ENCODE results near the gene MSI2.

The MSI2 gene

GRCh38 chr17:57544401-57544800 lies 288.1 kb downstream of the MSI2 start:
- DNase-seq (ENCODE audit: low read depth): no peak

DNA sequence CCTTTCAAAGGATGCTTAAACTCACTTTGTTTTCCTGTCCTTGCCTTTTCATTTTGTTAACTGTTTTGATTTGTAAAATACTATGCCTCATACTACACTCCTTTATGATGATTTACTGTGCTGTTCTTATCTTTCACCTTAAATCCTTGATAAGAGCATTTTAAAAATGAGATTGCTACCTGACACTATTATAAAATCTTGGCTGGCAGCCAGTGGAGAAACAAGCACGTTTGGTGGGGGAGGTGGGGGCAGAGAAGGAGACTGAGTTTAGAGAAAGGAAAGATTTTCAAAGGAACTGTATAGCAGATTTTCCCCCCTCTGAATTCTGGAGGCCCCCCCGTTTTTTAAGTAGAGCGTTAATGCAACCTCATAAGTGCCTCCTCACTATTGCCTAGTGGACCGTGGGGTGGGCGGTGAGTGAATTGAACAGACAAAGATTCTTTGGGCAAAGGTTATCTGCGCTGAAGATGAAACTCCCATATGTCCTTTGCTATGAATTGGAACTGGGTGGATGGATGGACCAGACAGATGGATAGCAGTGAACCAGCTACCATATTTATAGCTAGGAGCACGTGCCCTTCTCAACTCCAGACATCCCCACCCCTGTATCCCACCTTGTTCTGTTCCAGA lies 288.6 kb downstream of the MSI2 start:
- DNase-seq (ENCODE audit: low read depth): no peak

- no peak for DNase-seq (ENCODE audit: low read depth)
These were observed 289.5 kb downstream of the MSI2 start for GRCh38 chr17:57545731-57546342.

DNA sequence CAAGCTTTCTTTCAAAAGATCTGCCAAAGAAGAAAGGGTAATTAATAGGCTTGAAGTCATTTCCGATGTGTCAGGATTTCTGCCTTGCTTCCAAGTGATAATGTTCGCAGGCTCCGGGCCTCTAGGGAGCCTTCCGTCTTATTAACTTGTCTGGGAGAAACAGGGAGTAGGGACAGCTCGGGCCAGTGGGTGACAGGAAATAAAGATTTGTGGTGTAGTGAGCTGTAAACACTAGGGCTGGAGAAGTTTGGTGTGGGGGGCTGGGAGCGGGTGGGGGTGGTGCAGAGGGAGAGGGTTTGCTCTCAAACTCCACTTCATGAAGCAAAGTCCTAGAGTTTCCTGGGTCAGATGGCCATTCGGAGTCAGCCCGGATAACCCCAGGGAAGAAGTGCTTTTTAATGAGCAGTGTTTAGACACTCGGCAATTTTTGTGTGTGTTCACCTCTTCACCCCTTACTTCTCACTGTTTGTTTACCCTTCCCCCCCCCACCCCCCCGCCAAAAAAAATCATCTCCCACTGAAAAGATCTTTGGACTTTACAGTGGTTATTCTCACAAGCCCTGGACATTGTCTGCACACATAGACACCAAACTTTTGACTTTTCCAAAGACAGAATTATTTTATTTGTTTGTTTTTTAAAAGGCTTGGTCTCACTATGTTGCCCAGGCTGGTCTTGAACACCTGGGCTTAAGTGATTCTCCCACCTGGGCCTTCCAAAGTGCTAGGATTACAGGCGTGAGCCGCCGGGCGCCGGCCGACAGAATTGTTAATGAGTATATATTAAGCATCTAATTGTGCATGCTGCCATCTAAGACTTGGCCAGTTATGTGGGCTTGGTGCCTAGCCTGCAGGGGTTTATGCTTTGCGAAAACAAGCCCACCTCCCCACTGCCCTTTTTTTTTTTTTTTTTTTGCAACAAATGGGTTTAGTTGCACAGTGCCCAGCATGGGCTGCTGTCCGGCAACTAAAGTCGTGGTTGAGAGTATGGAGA lies 292.4 kb downstream of the MSI2 start:
- no peak for DNase-seq (ENCODE audit: low read depth)

DNA sequence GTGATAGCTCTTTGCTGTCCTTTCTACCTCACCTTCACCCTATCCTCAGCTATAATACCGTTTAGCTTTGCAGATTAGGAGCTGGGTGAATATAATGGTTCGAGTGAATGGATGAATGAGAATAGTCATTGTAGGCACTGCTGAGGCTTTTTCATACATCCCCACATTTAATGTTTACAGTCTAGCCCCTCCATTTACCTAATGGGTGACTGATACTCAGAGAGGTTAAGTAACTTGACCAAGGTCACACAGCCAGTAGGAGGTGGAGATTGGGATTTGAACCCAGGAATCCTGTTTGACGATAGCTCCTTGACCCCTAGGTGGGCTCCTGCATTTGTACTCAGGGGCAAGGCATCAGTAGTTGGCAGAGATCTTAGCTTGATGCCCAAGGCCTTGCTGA lies 293.1 kb downstream of the MSI2 start:
- DNase-seq (ENCODE audit: low read depth): no peak

DNA sequence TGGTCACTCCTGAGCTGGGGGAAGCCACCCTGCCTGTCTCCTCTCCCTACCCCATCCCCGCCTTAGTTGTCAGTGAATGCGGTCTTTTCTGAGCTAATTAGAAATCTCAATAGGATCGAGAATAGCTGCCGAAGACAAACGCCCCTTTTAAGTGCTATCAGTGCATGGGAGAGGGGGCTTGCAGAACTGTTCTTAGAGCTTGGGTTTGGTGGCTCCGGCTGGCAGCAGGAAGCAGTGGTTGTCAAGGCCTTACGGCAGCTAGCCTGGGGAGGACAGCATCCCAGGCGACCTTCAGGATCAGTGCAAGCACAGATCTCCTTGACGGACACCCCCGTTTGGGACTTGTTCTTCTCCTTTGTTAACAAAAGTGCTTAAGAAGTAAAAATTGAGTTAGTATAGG lies 293.7 kb downstream of the MSI2 start:
- DNase-seq (ENCODE audit: low read depth): no peak

DNA sequence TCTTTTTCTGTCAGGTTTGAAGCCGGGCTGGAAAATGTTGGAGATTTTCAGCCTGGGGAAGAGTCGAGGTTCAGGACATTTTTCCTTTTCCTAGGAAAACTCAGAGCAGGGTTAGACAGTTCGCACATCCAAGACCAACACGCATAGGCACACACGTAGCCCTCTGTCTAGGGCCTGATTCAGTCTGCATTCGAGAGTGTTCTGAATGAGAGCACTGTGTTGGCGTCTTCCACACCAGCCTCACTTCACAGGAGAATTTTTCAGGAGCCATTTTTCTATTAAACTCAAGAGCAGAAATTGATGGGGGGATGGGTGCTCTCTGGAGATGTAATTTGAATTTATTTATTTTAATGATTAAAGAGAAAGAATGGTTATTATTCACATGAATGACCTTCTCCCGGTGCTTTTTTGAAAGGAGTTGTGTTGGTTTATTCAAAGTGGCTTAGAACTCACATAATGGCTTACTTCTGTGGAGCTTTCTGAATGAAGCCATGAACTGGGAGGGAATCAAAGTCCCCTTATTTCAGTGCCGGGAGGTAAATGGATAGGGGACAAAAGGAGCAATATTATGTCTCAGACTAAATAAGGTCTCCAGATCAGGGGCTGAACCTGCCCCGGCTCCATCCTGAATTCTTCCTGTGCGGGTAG lies 294.5 kb downstream of the MSI2 start:
- no peak for DNase-seq (ENCODE audit: low read depth)

GRCh38 chr17:57551321-57552079 lies 295.2 kb downstream of the MSI2 start:
- DNase-seq (ENCODE audit: low read depth): no peak

GRCh38 chr17:57552114-57552624 lies 295.8 kb downstream of the MSI2 start:
- DNase-seq (ENCODE audit: low read depth): no peak

DNA sequence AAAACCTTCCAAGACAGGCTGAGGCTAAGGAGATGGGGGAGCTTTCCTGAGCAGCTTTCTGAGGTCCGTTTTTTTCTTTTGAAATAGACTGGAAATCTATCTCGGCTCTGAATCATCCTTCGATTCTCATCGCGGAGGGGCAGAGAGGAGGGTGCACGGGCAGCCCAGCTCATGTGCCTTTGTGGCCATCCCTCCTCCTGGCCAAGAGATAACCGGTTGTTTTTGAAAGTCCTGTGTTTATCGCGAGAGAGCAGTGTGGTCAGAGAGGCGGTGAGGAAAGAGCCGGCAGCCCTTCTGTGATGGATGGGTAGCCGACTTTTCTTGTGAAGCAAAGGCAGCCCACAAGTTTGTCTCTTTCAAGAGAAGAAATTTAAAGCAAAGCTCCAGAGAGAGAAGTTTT lies 297.2 kb downstream of the MSI2 start:
- DNase-seq (ENCODE audit: low read depth): no peak

DNA sequence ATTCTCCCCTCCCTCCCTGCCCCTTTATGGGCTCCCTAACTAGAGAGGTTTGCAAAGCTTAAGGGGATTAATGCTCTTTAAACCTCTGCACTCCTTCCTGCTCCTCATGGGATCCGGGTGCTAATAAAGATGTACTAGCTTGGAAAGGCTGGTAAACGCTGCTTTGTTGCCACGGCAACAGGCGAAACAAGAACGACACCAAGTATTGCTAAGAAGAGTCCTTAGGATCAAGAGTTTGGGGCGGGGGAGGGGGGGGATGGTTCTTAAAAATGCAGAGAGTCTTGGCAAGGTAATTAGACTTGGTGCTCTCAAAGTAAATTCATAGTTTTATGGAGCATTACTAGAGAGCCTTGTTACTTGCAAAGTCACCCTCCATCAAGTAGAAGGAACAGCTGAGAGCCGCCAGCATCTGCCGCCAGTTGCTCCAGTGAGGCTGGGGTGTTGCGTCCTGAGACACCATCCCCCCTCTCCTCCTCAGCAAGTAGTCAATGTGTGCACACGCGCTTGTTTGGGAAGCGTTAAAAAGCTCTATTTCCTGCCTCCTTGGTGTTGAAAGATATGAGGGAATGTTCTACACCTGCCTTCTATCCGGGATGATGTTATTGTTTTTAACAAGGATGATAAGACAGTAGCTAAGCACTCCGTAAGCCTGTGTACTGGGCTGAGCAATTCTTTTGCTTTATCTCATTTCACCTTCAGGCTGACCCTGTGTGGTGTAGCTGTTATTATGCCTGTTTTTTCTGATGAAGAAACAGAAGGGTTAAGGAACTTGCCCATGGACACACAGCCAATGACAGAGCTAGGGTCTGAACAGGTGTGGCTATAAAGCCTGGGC lies 297.9 kb downstream of the MSI2 start:
- DNase-seq (ENCODE audit: low read depth): no peak

DNA sequence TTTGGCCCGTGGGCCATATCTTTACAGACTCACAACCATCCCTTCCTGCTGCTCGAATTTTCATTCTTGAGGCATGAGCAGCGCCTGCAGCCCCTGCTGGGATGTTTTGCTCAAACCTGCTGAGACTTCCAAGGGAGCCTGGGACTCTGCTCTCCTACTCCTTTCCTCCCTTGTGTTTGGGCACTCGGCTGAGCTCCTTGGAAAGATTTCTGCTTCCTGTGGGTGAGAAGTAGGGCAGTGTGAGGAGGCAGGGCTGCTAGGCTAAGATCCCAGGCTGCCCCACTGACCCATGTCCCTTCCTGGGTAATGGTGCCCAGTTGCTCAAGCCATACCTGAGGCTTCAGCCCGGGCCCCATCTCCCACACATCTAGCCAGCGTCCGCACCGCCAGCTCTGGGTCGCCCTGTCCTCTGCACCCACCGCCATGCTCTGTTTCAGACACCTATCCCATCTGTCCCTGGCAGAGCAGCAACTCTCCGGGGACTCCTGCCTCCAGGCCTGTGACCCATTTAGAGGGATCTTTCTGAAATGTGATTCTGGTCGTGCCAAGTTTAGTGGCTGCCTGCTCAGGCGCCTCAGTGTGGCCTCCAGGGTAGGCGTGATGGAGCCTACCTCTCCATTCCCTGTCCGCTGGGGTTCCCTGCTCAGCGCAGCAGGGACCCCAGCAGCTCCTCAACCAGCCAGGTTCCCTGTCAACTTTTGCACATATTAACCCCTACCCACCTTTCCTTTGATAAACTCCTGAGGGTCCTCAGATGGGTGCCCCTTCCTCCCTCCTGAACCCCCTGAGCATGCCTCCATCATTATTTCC lies 298.7 kb downstream of the MSI2 start:
- no peak for DNase-seq (ENCODE audit: low read depth)

DNA sequence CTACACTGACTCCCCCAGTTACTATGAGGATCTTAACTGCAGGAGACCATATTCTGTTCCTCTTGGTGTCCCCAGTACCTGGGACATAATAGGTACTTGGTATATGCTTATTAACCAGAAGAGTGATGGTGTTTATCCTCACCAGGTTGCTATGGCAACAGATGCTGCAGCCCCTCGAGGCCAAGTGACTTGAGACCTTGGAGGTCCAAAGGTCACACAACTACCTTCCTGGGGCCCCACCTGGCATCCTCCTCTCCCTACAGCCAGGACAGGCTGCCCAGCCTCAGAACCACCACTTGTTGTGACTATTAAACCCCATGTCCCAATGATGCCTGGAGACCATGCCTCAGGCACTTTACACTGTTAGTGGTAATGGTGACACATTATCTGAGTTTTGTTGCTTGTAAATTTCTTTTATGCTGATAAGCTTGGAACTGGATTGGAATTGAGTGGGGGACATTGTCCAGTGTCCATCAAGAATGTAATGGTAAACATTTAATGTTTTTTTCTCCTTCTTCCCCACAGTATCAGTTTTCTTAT lies 299.4 kb downstream of the MSI2 start:
- DNase-seq (ENCODE audit: low read depth): no peak

DNA sequence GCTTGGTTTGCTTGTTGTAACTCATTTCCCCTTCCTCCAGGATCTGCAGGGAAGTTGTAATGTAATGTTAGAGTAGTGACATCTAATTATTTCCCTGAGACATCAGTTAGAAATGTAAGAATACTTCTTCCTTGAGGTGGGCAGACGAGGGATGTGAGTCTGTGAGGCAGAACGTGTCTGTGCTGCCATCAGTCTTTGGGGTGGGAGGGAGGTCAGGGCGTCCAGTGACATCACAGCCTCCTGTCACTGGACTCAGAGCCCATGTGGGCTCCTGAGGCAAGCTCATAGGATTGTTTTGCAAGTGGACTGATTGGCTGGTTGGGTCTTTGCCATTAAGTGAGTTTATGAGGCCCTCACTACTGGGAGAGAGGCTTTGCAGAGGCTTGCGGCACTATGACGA lies 300.0 kb downstream of the MSI2 start:
- DNase-seq (ENCODE audit: low read depth): no peak

- DNase-seq (ENCODE audit: low read depth): no peak
These were observed 300.7 kb downstream of the MSI2 start for GRCh38 chr17:57556977-57557376.

DNA sequence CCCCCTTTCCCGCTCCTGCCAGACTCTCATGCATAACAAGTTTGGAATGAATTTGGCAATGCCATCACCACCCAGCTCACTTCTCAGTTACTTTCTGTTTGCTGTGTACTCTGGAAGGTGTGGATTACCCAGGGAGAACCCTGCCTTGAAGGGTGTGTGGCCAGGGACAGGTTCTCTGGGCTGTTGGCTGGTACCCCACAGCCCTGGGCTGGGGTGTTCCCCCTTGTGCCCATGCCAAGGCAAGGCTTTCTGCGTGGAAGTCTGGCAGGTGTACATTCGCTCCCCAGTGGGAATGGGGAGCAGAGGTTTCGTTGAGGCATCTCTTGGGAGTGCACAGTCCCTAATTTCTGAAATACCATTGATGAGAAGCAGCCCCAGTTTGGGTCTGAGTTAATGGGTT lies 301.1 kb downstream of the MSI2 start:
- no peak for DNase-seq (ENCODE audit: low read depth)

GRCh38 chr17:57557834-57558681 lies 301.7 kb downstream of the MSI2 start:
- DNase-seq (ENCODE audit: low read depth): no peak

DNA sequence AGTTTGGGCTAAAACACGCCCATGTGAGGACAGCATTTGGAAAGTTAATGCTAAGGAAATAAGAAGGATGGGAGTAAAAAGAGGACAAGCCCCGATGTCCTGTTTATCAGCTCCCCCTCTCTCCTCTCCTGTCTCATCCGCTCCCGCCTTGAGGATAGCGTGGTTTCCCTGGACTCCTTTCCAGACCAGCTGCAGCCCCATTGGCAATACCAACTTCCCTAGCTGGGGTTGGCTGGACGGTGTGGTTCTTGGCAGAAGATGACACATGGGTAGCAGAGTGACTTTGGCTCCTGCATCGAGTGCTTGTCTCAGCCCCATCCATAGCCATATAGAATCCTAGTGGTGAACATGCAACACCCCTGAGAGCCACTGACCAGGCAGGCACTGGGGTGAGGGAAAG lies 302.9 kb downstream of the MSI2 start:
- no peak for DNase-seq (ENCODE audit: low read depth)

All from activated T-cell treated with anti-CD3 and anti-CD28 coated beads for 1 hour (primary cell).